MM.1S (cell line): ENCODE data around the gene CDKL1.

Source experiments
- EZH2 ChIP-seq: fragments of 300-600 bp; sonication (generic); optimal IDR thresholded peaks from 2 replicates; pipeline ENCODE3; 2017; ENCODE audit warnings: low read depth, mild to moderate bottlenecking, antibody characterized with exemption, low read length, mixed read lengths
- EZH2phosphoT487 ChIP-seq: fragments of 300-600 bp; sonication (generic); IDR thresholded peaks from 2 replicates; pipeline ENCODE4 v1.6.1; 2018; ENCODE audit warnings: antibody characterized with exemption, low read length
- TF ChIP-seq, protein P1 (sequence below): fragments of 300-600 bp; sonication (generic); IDR thresholded peaks from 2 replicates; pipeline ENCODE4 v1.5.1; 2016; ENCODE audit warnings: antibody characterized with exemption, low read length, mixed read lengths

DNA sequence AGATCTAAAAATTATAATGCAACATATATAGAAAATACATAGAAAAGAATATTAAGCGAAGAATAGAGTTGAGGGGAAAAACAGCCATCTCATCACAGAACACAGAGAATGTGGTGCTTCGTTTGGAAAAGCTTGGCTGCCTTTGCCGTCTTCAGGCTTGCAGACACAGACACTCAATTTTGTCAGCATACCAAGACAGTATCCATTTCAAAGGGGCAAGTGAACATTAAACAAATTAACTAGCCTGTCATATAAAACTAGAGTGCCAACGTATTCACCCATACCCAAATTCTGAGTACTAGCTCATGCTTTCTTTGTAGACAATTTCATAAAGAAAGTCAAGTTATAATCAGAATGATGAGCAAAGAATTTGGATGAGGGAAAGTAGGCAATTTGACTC is 44.1 kb downstream of the CDKL1 start:
- TF ChIP-seq, protein P1, sequence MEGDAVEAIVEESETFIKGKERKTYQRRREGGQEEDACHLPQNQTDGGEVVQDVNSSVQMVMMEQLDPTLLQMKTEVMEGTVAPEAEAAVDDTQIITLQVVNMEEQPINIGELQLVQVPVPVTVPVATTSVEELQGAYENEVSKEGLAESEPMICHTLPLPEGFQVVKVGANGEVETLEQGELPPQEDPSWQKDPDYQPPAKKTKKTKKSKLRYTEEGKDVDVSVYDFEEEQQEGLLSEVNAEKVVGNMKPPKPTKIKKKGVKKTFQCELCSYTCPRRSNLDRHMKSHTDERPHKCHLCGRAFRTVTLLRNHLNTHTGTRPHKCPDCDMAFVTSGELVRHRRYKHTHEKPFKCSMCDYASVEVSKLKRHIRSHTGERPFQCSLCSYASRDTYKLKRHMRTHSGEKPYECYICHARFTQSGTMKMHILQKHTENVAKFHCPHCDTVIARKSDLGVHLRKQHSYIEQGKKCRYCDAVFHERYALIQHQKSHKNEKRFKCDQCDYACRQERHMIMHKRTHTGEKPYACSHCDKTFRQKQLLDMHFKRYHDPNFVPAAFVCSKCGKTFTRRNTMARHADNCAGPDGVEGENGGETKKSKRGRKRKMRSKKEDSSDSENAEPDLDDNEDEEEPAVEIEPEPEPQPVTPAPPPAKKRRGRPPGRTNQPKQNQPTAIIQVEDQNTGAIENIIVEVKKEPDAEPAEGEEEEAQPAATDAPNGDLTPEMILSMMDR, result no peak
- TF ChIP-seq EZH2, result no peak
- no peak for TF ChIP-seq EZH2phosphoT487
